GM23338 (cell line): ENCODE measurements around the gene NEURL3. TPM values are rescaled to one million over a fixed set of nuclear protein-coding genes. Genes with fewer than 3 reads are reported as not detected.

Experiments used
- ATAC-seq: fragments of 200-7000 bp; cut with Tn5 transposase; 3 replicates; pipeline ENCODE4 v1.9.1; 2020
- DNase-seq: peaks from one replicate; pipeline ENCODE4 v3.0.0-alpha.2; 2015; ENCODE audit warnings: low spot score
- H2AFZ ChIP-seq: fragments of 200-600 bp; sonication (generic); 2 replicates; pipeline ENCODE4 v1.8.0; 2016; ENCODE audit warnings: antibody characterized with exemption, mild to moderate bottlenecking, moderate library complexity
- H3F3A ChIP-seq: fragments of 200-600 bp; sonication (generic); replicated peaks from 2 replicates; pipeline ENCODE4 v1.8.0; 2017; ENCODE audit warnings: antibody characterized with exemption, mixed run types, low read depth
- H3K27ac ChIP-seq: fragments of 200-600 bp; sonication (generic); 2 replicates; pipeline ENCODE4 v1.6.1; 2016; ENCODE audit warnings: low read depth
- H3K27me3 ChIP-seq: fragments of 200-600 bp; sonication (generic); 2 replicates; pipeline ENCODE4 v1.8.0; 2016; ENCODE audit warnings: mild to moderate bottlenecking, mixed run types, moderate library complexity; ENCODE audit not compliant: insufficient read depth
- H3K36me3 ChIP-seq: fragments of 200-600 bp; sonication (generic); 2 replicates; pipeline ENCODE4 v1.8.0; 2016; ENCODE audit warnings: mild to moderate bottlenecking; ENCODE audit not compliant: insufficient read depth
- H3K4me1 ChIP-seq: fragments of 200-600 bp; sonication (generic); 2 replicates; pipeline ENCODE4 v1.8.0; 2016; ENCODE audit warnings: mild to moderate bottlenecking, moderate library complexity; ENCODE audit not compliant: insufficient read depth
- H3K4me2 ChIP-seq: fragments of 200-600 bp; sonication (generic); 2 replicates; pipeline ENCODE4 v1.7.1; 2017; ENCODE audit warnings: mixed run types
- H3K4me3 ChIP-seq: fragments of 200-600 bp; sonication (generic); 2 replicates; pipeline ENCODE4 v1.6.1; 2016; ENCODE audit warnings: mixed run types
- H3K79me2 ChIP-seq: fragments of 200-600 bp; sonication (generic); replicated peaks from 2 replicates; pipeline ENCODE4 v1.8.0; 2017; ENCODE audit warnings: mild to moderate bottlenecking; ENCODE audit not compliant: insufficient read depth
- H3K9me2 ChIP-seq: fragments of 200-600 bp; sonication (generic); 2 replicates; pipeline ENCODE4 v1.8.0; 2017; ENCODE audit not compliant: insufficient read depth
- H4K20me1 ChIP-seq: fragments of 200-600 bp; sonication (generic); replicated peaks from 2 replicates; pipeline ENCODE4 v1.8.0; 2017; ENCODE audit warnings: mild to moderate bottlenecking; ENCODE audit not compliant: insufficient read depth
- H3K27ac Mint-ChIP-seq: 2 replicates; pipeline ENCODE4 v1.8.0; 2020; ENCODE audit warnings: inconsistent platforms, mild to moderate bottlenecking, moderate library complexity, mixed read lengths
- H3K27me3 Mint-ChIP-seq: 3 replicates; pipeline ENCODE4 v1.8.0; 2022; ENCODE audit warnings: low read depth, mild to moderate bottlenecking, moderate library complexity, mixed read lengths, inconsistent platforms; ENCODE audit not compliant: insufficient read depth, poor library complexity
- H3K36me3 Mint-ChIP-seq: 3 replicates; pipeline ENCODE4 v1.8.0; 2021; ENCODE audit warnings: low read depth, mild to moderate bottlenecking, inconsistent platforms, moderate library complexity, mixed read lengths
- H3K4me1 Mint-ChIP-seq: 3 replicates; pipeline ENCODE4 v1.8.0; 2020; ENCODE audit warnings: mild to moderate bottlenecking, inconsistent platforms, mixed read lengths
- H3K4me3 Mint-ChIP-seq: 3 replicates; pipeline ENCODE4 v1.8.0; 2021; ENCODE audit warnings: moderate library complexity, mild to moderate bottlenecking, inconsistent platforms, mixed read lengths
- H3K9me3 Mint-ChIP-seq: 3 replicates; pipeline ENCODE4 v1.8.0; 2020; ENCODE audit warnings: moderate library complexity, mild to moderate bottlenecking, inconsistent platforms, mixed read lengths
- CREB1 ChIP-seq: fragments of 250-450 bp; sonication (Bioruptor Pico); IDR thresholded peaks from 2 replicates; pipeline ENCODE4 v1.5.0; 2020; ENCODE audit warnings: low read depth, mild to moderate bottlenecking, moderate library complexity
- EZH2 ChIP-seq: fragments of 200-600 bp; sonication (generic); IDR thresholded peaks from one replicate; pipeline ENCODE4 v1.8.0; 2017; ENCODE audit warnings: antibody characterized with exemption, mild to moderate bottlenecking, low read depth; ENCODE audit not compliant: unreplicated experiment
- EZH2phosphoT487 ChIP-seq: fragments of 200-600 bp; sonication (generic); IDR thresholded peaks from one replicate; pipeline ENCODE4 v1.8.1; 2018; ENCODE audit warnings: antibody characterized with exemption; ENCODE audit not compliant: unreplicated experiment
- NANOG ChIP-seq: IDR thresholded peaks from 2 replicates; pipeline ENCODE4 v1.6.1; 2016; ENCODE audit warnings: antibody characterized with exemption, borderline replicate concordance
- POLR2AphosphoS5 ChIP-seq: IDR thresholded peaks from 2 replicates; pipeline ENCODE4 v1.6.1; 2016; ENCODE audit warnings: antibody characterized with exemption, low read depth
- ZNF114 ChIP-seq: fragments of 250-450 bp; sonication (Bioruptor Pico); IDR thresholded peaks from 2 replicates; pipeline ENCODE4 v1.5.0; 2020; ENCODE audit warnings: mild to moderate bottlenecking, moderate library complexity
- ZNF331 ChIP-seq: fragments of 250-450 bp; sonication (Bioruptor Pico); IDR thresholded peaks from 2 replicates; pipeline ENCODE4 v1.5.0; 2020; ENCODE audit warnings: low read depth, mild to moderate bottlenecking, moderate library complexity
- polyA plus RNA-seq: library from polyadenylated mRNA; unstranded; fragments of >200 nt; fragmentation: Nextera tagmentation; extraction: Ambion mirVana; gene quantifications from 2 replicates; pipeline ENCODE4 v1.2.1, GENCODE V29; 2016
- total RNA-seq: library from RNA; depleted of rRNA; stranded (reverse); fragments of >200 nt; shearing (Covaris generic); gene quantifications from 2 replicates; pipeline ENCODE4 v1.2.3, GENCODE V29; 2014
- TF ChIP-seq, protein P1 (sequence below): IDR thresholded peaks from one replicate; pipeline ENCODE4 v1.6.1; 2018; ENCODE audit warnings: antibody characterized with exemption; ENCODE audit not compliant: unreplicated experiment
- TF ChIP-seq, protein P2 (sequence below): IDR thresholded peaks from 2 replicates; pipeline ENCODE4 v1.6.1; 2016; ENCODE audit warnings: antibody characterized with exemption
- TF ChIP-seq, protein P3 (sequence below), 2 experiments: fragments of 200-600 bp in 1 of 2; sonication (generic) in 1 of 2; conservative IDR thresholded peaks; 2 replicates each; pipeline versions ENCODE4 v1.5.1 to v1.6.1; 2016 to 2017; ENCODE audit warnings: antibody characterized with exemption in 2 of 2, low read depth in 2 of 2, mild to moderate bottlenecking in 2 of 2, moderate library complexity in 1 of 2

Gene NEURL3
- total and polyA plus RNA-seq, 2 experiments from 2014 or later, result 0.21 TPM; not detected in 1

DNA sequence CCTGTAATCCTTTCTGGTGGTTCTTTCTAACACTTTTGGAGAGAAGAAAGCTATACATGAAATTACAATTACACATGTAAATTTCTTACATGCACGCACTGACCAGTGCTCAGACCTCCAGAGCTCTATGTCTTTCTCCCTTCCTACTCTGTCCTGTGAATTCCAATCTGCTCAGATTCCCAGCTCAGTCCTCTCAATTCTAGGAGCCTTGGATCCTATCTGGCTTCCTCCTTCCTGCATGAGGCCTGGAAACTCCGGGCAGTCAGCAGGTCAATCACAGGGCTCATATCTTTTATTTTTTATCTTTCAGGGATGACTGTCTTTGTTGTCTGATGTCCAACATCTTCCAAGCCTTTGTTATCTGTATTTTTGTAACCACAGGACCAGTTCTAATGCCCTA lies 56.0 kb downstream of the NEURL3 start:
- DNase-seq (no peak), ATAC-seq (no peak)
- Histone ChIP-seq H3K79me2 (no peaks in the 10 kb centered on the region), H2AFZ (no peak overlapping the region), H3K4me1 (no peaks in the 10 kb centered on the region), H3K4me3 (no peak overlapping the region), H4K20me1 (no peaks in the 10 kb centered on the region), H3F3A (no peaks in the 10 kb centered on the region), H3K4me2 (no peak overlapping the region), H3K27ac (no peak overlapping the region), H3K9me2 (no peaks in the 10 kb centered on the region), H3K36me3 (no peaks in the 10 kb centered on the region), H3K27me3 (no peaks in the 10 kb centered on the region)
- no peak for TF ChIP-seq CREB1 (CRISPR knock-in tag)
- no peak for TF ChIP-seq ZNF331 (CRISPR knock-in tag)
- TF ChIP-seq, protein P1, sequence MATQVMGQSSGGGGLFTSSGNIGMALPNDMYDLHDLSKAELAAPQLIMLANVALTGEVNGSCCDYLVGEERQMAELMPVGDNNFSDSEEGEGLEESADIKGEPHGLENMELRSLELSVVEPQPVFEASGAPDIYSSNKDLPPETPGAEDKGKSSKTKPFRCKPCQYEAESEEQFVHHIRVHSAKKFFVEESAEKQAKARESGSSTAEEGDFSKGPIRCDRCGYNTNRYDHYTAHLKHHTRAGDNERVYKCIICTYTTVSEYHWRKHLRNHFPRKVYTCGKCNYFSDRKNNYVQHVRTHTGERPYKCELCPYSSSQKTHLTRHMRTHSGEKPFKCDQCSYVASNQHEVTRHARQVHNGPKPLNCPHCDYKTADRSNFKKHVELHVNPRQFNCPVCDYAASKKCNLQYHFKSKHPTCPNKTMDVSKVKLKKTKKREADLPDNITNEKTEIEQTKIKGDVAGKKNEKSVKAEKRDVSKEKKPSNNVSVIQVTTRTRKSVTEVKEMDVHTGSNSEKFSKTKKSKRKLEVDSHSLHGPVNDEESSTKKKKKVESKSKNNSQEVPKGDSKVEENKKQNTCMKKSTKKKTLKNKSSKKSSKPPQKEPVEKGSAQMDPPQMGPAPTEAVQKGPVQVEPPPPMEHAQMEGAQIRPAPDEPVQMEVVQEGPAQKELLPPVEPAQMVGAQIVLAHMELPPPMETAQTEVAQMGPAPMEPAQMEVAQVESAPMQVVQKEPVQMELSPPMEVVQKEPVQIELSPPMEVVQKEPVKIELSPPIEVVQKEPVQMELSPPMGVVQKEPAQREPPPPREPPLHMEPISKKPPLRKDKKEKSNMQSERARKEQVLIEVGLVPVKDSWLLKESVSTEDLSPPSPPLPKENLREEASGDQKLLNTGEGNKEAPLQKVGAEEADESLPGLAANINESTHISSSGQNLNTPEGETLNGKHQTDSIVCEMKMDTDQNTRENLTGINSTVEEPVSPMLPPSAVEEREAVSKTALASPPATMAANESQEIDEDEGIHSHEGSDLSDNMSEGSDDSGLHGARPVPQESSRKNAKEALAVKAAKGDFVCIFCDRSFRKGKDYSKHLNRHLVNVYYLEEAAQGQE, result no peak
- no peak for TF ChIP-seq EZH2phosphoT487
- no peak for TF ChIP-seq NANOG
- TF ChIP-seq, protein P2, sequence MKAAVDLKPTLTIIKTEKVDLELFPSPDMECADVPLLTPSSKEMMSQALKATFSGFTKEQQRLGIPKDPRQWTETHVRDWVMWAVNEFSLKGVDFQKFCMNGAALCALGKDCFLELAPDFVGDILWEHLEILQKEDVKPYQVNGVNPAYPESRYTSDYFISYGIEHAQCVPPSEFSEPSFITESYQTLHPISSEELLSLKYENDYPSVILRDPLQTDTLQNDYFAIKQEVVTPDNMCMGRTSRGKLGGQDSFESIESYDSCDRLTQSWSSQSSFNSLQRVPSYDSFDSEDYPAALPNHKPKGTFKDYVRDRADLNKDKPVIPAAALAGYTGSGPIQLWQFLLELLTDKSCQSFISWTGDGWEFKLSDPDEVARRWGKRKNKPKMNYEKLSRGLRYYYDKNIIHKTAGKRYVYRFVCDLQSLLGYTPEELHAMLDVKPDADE, result no peak
- TF ChIP-seq, protein P3, sequence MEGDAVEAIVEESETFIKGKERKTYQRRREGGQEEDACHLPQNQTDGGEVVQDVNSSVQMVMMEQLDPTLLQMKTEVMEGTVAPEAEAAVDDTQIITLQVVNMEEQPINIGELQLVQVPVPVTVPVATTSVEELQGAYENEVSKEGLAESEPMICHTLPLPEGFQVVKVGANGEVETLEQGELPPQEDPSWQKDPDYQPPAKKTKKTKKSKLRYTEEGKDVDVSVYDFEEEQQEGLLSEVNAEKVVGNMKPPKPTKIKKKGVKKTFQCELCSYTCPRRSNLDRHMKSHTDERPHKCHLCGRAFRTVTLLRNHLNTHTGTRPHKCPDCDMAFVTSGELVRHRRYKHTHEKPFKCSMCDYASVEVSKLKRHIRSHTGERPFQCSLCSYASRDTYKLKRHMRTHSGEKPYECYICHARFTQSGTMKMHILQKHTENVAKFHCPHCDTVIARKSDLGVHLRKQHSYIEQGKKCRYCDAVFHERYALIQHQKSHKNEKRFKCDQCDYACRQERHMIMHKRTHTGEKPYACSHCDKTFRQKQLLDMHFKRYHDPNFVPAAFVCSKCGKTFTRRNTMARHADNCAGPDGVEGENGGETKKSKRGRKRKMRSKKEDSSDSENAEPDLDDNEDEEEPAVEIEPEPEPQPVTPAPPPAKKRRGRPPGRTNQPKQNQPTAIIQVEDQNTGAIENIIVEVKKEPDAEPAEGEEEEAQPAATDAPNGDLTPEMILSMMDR (conservative IDR thresholded peaks at IDR 0.05; ENCODE audit: low read depth in 2 of 2), result no peak
- no peak for TF ChIP-seq POLR2AphosphoS5
- peaks cover 2% of the 10 kb centered on the region for H3K27me3 Mint-ChIP-seq
- no peaks in the 10 kb centered on the region for H3K4me1 Mint-ChIP-seq
- no peaks in the 10 kb centered on the region; the same call in 2 of the 3 replicates for H3K36me3 Mint-ChIP-seq
- no peak overlapping the region for H3K27ac Mint-ChIP-seq
- peaks cover 6% of the 10 kb centered on the region; the same call in 2 of the 3 replicates for H3K9me3 Mint-ChIP-seq
- no peak overlapping the region for H3K4me3 Mint-ChIP-seq

DNA sequence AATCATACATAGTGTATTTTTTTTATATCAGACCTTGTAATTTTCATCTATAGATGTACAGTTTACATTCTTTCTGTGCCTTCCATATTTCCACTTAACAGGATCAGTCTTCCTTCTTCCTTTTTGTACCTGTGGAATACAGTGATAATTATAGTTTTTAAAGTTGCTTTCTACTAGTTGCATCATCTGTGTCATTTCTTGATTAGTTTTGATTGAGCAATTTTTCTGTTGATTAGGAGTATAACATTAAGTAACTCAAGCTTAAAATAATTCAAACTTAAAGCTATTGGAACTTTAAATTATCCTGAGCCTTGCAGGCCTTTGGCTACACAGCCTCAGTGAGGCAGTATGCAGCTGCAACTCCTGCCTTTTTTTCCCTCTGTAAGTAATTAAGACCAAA lies 57.4 kb downstream of the NEURL3 start:
- Mint-ChIP-seq H3K9me3 (peaks cover 10% of the 10 kb centered on the region; the same call in 2 of the 3 replicates), H3K36me3 (no peaks in the 10 kb centered on the region; the same call in 2 of the 3 replicates), H3K27me3 (peaks cover 2% of the 10 kb centered on the region), H3K27ac (no peak overlapping the region), H3K4me3 (no peak overlapping the region), H3K4me1 (no peaks in the 10 kb centered on the region)
- H3K4me2 ChIP-seq, result no peak overlapping the region
- DNase-seq (no peak), ATAC-seq (no peak)
- H3K79me2 ChIP-seq, result no peaks in the 10 kb centered on the region
- H3K27ac ChIP-seq, result no peak overlapping the region
- H3K27me3 ChIP-seq, result no peaks in the 10 kb centered on the region
- H3K36me3 ChIP-seq, result no peaks in the 10 kb centered on the region
- no peaks in the 10 kb centered on the region for H4K20me1 ChIP-seq
- TF ChIP-seq NANOG (no peak), ZNF114 (CRISPR knock-in tag) (no peak), EZH2 (no peak)
- TF ChIP-seq, protein P2, result no peak
- TF ChIP-seq, protein P3 (conservative IDR thresholded peaks at IDR 0.05; ENCODE audit: low read depth in 2 of 2), result no peak
- H3F3A ChIP-seq, result no peaks in the 10 kb centered on the region
- H3K4me1 ChIP-seq, result no peaks in the 10 kb centered on the region
- H2AFZ ChIP-seq, result peak overlapping the region; percentile 66; the same call in 1 of the 2 replicates
- no peak overlapping the region for H3K4me3 ChIP-seq
- no peaks in the 10 kb centered on the region for H3K9me2 ChIP-seq
